ENCODE data around the gene SLC7A6OS. TPM values are rescaled to one million over a fixed set of nuclear protein-coding genes. Genes with fewer than 3 reads are reported as not detected.

Gene SLC7A6OS
- total RNA-seq, 1 donor from 2014 or later: 18.8 TPM

GRCh38 chr16:68356919-68357286 lies 46.2 kb upstream of the SLC7A6OS start:
- Histone ChIP-seq H3K27ac (no peak overlapping the region), H3K4me1 (peaks cover 8% of the 10 kb centered on the region), H3K27me3 (no peaks in the 10 kb centered on the region), H3K36me3 (peaks cover 58% of the 10 kb centered on the region), H3K4me3 (no peak overlapping the region), H3K9me3 (no peaks in the 10 kb centered on the region)
- ATAC-seq (no peak), DNase-seq (no peak)
- intact Hi-C loops (cut with DNase I): no loop called here
- no peak for TF ChIP-seq CTCF (IDR thresholded peaks at IDR 0.05)

- TF ChIP-seq CTCF (IDR thresholded peaks at IDR 0.05): no peak
- Histone ChIP-seq H3K9me3 (no peaks in the 10 kb centered on the region), H3K36me3 (peaks cover 58% of the 10 kb centered on the region), H3K4me3 (no peak overlapping the region), H3K27me3 (no peaks in the 10 kb centered on the region), H3K4me1 (peaks cover 11% of the 10 kb centered on the region), H3K27ac (no peak overlapping the region)
- ATAC-seq (peak; percentile 31), DNase-seq (no peak)
- intact Hi-C loops (cut with DNase I): no loop called here
Observed at GRCh38 chr16:68356249-68356918, 45.6 kb upstream of the SLC7A6OS start.

- no peak for ATAC-seq
- DNase-seq: no peak
- peaks cover 63% of the 10 kb centered on the region for H3K36me3 ChIP-seq
- no peaks in the 10 kb centered on the region for H3K9me3 ChIP-seq
- H3K4me3 ChIP-seq: no peak overlapping the region
- intact Hi-C loops (cut with DNase I): no loop called here
- peaks cover 11% of the 10 kb centered on the region for H3K4me1 ChIP-seq
- H3K27me3 ChIP-seq: no peaks in the 10 kb centered on the region
- no peak overlapping the region for H3K27ac ChIP-seq
- TF ChIP-seq CTCF (IDR thresholded peaks at IDR 0.05): no peak
Observed at GRCh38 chr16:68355447-68356248, 44.9 kb upstream of the SLC7A6OS start.

- no peak for TF ChIP-seq CTCF (IDR thresholded peaks at IDR 0.05)
- DNase-seq (no peak), ATAC-seq (no peak)
- Histone ChIP-seq H3K27me3 (no peaks in the 10 kb centered on the region), H3K36me3 (peaks cover 71% of the 10 kb centered on the region), H3K27ac (no peak overlapping the region), H3K4me3 (no peak overlapping the region), H3K9me3 (no peaks in the 10 kb centered on the region), H3K4me1 (peaks cover 11% of the 10 kb centered on the region)
- intact Hi-C loops (cut with DNase I): no loop called here
Observed at GRCh38 chr16:68354816-68355215, 44.1 kb upstream of the SLC7A6OS start.

- DNase-seq (no peak), ATAC-seq (no peak)
- intact Hi-C loops (cut with DNase I): no loop called here
- no peak overlapping the region for H3K27ac ChIP-seq
- peaks cover 11% of the 10 kb centered on the region for H3K4me1 ChIP-seq
- no peak overlapping the region for H3K4me3 ChIP-seq
- H3K36me3 ChIP-seq: peaks cover 86% of the 10 kb centered on the region
- no peaks in the 10 kb centered on the region for H3K9me3 ChIP-seq
- H3K27me3 ChIP-seq: no peaks in the 10 kb centered on the region
- TF ChIP-seq CTCF (IDR thresholded peaks at IDR 0.05): no peak
Observed at GRCh38 chr16:68353366-68353765, 42.6 kb upstream of the SLC7A6OS start.

Measured in upper lobe of right lung (tissue), 1 donor.